Tibial nerve (tissue), 3 donors: ENCODE measurements around the gene ITPKB.

Source experiments
- POLR2A ChIP-seq, 2 donors: fragments of 450-650 bp; IDR thresholded peaks; one replicate each; pipeline ENCODE4 v1.6.1; 2017; ENCODE audit warnings: antibody characterized with exemption in 2 of 2, mild to moderate bottlenecking in 2 of 2, moderate library complexity in 2 of 2
- TF ChIP-seq, protein P1 (sequence below), 5 experiments: fragments of 200-600 bp in 3 of 5; fragments of 450-650 bp in 2 of 5; sonication (generic) in 3 of 5; IDR thresholded peaks; one replicate each; pipeline ENCODE4 v1.5.1; 2016 to 2019; ENCODE audit warnings: antibody characterized with exemption in 5 of 5, mild to moderate bottlenecking in 3 of 5, moderate library complexity in 2 of 5

- TF ChIP-seq POLR2A (IDR thresholded peaks at IDR 0.05) = no peak
- TF ChIP-seq, protein P1, sequence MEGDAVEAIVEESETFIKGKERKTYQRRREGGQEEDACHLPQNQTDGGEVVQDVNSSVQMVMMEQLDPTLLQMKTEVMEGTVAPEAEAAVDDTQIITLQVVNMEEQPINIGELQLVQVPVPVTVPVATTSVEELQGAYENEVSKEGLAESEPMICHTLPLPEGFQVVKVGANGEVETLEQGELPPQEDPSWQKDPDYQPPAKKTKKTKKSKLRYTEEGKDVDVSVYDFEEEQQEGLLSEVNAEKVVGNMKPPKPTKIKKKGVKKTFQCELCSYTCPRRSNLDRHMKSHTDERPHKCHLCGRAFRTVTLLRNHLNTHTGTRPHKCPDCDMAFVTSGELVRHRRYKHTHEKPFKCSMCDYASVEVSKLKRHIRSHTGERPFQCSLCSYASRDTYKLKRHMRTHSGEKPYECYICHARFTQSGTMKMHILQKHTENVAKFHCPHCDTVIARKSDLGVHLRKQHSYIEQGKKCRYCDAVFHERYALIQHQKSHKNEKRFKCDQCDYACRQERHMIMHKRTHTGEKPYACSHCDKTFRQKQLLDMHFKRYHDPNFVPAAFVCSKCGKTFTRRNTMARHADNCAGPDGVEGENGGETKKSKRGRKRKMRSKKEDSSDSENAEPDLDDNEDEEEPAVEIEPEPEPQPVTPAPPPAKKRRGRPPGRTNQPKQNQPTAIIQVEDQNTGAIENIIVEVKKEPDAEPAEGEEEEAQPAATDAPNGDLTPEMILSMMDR (IDR thresholded peaks at IDR 0.05) = no peak
Measured at GRCh38 chr1:226632169-226632879, 106.8 kb downstream of the ITPKB start.
